Large intestine (tissue), 3 donors: ENCODE measurements around the gene SDK1. TPM values are rescaled to one million over a fixed set of nuclear protein-coding genes. Genes with fewer than 3 reads are reported as not detected.

ENCODE experiments used
- DNase-seq, 2 donors: peaks; one replicate each; pipeline versions ENCODE4 v3.0.0 to v3.0.0-alpha.2; 2013
- H3K27ac ChIP-seq: one replicate; pipeline ENCODE4 v1.5.1; 2013; ENCODE audit warnings: low read length
- H3K27me3 ChIP-seq: 2 replicates; pipeline ENCODE4 v1.6.1; 2013; ENCODE audit warnings: low read length; ENCODE audit not compliant: control insufficient read depth, insufficient read depth
- H3K36me3 ChIP-seq: 2 replicates; pipeline ENCODE4 v1.6.1; 2013; ENCODE audit warnings: low read length; ENCODE audit not compliant: control insufficient read depth, insufficient read depth
- H3K4me1 ChIP-seq: one replicate; pipeline ENCODE4 v1.6.1; 2013; ENCODE audit warnings: low read length; ENCODE audit not compliant: control insufficient read depth, insufficient read depth
- H3K4me3 ChIP-seq: one replicate; pipeline ENCODE4 v1.5.1; 2013; ENCODE audit warnings: low read length
- H3K9me3 ChIP-seq: one replicate; pipeline ENCODE4 v1.6.1; 2013; ENCODE audit warnings: mild to moderate bottlenecking, low read depth, low read length, moderate library complexity; ENCODE audit not compliant: control insufficient read depth
- WGBS: methylation state at CpG from one replicate; pipeline ENCODE4 v1.1.5; 2013; ENCODE audit warnings: low lambda C conversion rate; ENCODE audit not compliant: insufficient coverage; 5-methylcytosine and 5-hydroxymethylcytosine counted together
- polyA plus RNA-seq: library from polyadenylated mRNA; unstranded; fragments of 120-200 nt; gene quantifications from one replicate; pipeline ENCODE4 v1.2.1, GENCODE V29; 2013

The SDK1 gene
- polyA plus RNA-seq, 1 donor, result 6.4 TPM

- no peak for DNase-seq
- no peaks in the 10 kb centered on the region for H3K4me1 ChIP-seq
- no peak overlapping the region for H3K27ac ChIP-seq
- H3K4me3 ChIP-seq, result no peak overlapping the region
- H3K9me3 ChIP-seq, result no peaks in the 10 kb centered on the region
- no peaks in the 10 kb centered on the region for H3K27me3 ChIP-seq
- WGBS, result 87% methylated on average over 6 of the region's 6 CpGs
- H3K36me3 ChIP-seq, result no peaks in the 10 kb centered on the region
Observed at GRCh38 chr7:3551536-3551935, 250.5 kb downstream of the SDK1 start.

GRCh38 chr7:3552499-3552898 is 251.4 kb downstream of the SDK1 start:
- Histone ChIP-seq H3K27me3 (no peaks in the 10 kb centered on the region), H3K4me3 (no peak overlapping the region), H3K36me3 (no peaks in the 10 kb centered on the region), H3K27ac (no peak overlapping the region), H3K4me1 (no peaks in the 10 kb centered on the region), H3K9me3 (no peaks in the 10 kb centered on the region)
- 100% methylated on average over 1 of the region's 1 CpG for WGBS
- DNase-seq, result no peak

DNA sequence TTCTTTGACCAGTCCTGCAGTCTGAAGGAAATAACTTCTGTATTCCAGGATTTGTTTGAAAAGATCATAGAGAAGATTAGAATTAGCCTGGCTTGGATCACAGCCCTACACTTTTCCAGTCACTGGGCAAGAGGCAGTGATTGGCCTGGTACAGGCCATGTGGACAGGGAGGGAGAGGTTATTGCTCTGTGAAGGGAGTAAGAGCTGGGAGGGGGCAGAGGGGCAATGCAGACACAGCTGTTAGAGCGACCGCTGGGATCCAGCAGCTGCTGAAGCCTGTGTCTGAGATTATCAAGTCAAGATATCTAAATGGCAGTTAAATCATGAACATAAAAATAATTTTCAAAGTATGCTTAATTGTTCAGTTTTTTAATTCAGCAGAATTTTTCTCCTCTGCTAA is 257.3 kb downstream of the SDK1 start:
- peak in 1 of 2 donors; percentile 22 for DNase-seq
- H3K27ac ChIP-seq, result no peak overlapping the region

DNA sequence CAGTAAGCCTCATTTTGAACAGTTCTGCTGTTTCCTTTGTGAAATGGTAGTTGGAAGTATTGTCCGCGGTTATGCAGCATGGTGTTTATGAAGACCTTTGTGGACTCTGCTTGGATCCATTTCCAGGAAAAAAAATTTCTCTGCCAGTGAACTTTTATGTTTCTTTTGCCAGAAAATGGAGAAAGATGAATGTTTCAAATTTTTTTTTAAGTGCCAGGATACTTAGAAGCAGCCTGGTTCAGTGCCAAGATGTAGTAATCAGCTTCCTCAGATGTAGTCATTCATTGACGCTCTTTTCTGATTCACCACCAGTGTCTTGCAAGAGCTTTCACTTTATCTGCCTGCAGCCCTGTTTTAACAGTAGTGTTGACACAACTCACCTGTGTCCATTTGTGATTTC is 258.2 kb downstream of the SDK1 start:
- Histone ChIP-seq H3K27me3 (no peaks in the 10 kb centered on the region), H3K9me3 (no peaks in the 10 kb centered on the region), H3K27ac (peak overlapping the region; percentile 20), H3K36me3 (no peaks in the 10 kb centered on the region), H3K4me1 (peaks cover 7% of the 10 kb centered on the region), H3K4me3 (no peak overlapping the region)
- DNase-seq, result peak; percentile 55 to 56
- WGBS, result no CpG with 5 or more reads among the region's 3 CpGs

More for the DNA sequence above, 257.3 kb downstream of the SDK1 start:
- H3K27me3 ChIP-seq, result no peaks in the 10 kb centered on the region
- no peak overlapping the region for H3K4me3 ChIP-seq
- WGBS, result 80% methylated on average over 1 of the region's 2 CpGs
- peaks cover 7% of the 10 kb centered on the region for H3K4me1 ChIP-seq
- no peaks in the 10 kb centered on the region for H3K36me3 ChIP-seq
- no peaks in the 10 kb centered on the region for H3K9me3 ChIP-seq

- no peaks in the 10 kb centered on the region for H3K9me3 ChIP-seq
- peaks cover 7% of the 10 kb centered on the region for H3K4me1 ChIP-seq
- 93% methylated on average over 2 of the region's 6 CpGs for WGBS
- H3K4me3 ChIP-seq, result no peak overlapping the region
- no peaks in the 10 kb centered on the region for H3K36me3 ChIP-seq
- no peak overlapping the region for H3K27ac ChIP-seq
- no peak for DNase-seq
- H3K27me3 ChIP-seq, result no peaks in the 10 kb centered on the region
Observed at GRCh38 chr7:3560495-3560894, 259.4 kb downstream of the SDK1 start.

- Histone ChIP-seq H3K27ac (no peak overlapping the region), H3K27me3 (no peaks in the 10 kb centered on the region), H3K4me1 (peaks cover 7% of the 10 kb centered on the region), H3K4me3 (no peak overlapping the region), H3K36me3 (no peaks in the 10 kb centered on the region), H3K9me3 (no peaks in the 10 kb centered on the region)
- peak; percentile 19 to 67 for DNase-seq
- WGBS, result no CpG with 5 or more reads among the region's 5 CpGs
Observed at GRCh38 chr7:3561932-3562331, 260.9 kb downstream of the SDK1 start.

DNA sequence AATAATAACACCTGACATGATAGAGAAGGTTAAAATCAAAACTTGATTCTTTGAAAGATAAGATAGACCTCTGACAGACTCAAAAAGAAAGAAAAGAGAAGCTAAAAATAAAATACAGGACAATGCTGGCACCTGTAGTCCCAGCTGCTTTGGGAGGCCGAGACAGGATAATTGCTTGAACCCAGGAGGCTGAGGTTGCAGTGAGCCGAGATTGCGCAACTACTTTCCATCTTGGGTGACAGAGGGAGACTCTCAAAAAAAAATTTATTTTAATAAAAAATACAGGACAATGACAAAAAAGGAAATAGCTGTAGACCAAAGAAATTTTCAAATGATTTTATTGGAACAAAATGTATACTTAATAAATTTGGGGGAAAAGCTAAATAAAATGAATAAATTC is 263.2 kb downstream of the SDK1 start:
- Histone ChIP-seq H3K27me3 (no peaks in the 10 kb centered on the region), H3K4me1 (peaks cover 7% of the 10 kb centered on the region), H3K4me3 (no peak overlapping the region), H3K9me3 (no peaks in the 10 kb centered on the region), H3K27ac (no peak overlapping the region), H3K36me3 (no peaks in the 10 kb centered on the region)
- WGBS, result 100% methylated on average over 3 of the region's 3 CpGs
- no peak for DNase-seq

GRCh38 chr7:3568516-3568915 is 267.5 kb downstream of the SDK1 start:
- Histone ChIP-seq H3K27me3 (no peaks in the 10 kb centered on the region), H3K36me3 (no peaks in the 10 kb centered on the region), H3K4me1 (no peaks in the 10 kb centered on the region), H3K9me3 (no peaks in the 10 kb centered on the region), H3K4me3 (no peak overlapping the region), H3K27ac (no peak overlapping the region)
- DNase-seq, result no peak
- no CpG with 5 or more reads among the region's 1 CpG for WGBS

GRCh38 chr7:3569643-3570042 is 268.6 kb downstream of the SDK1 start:
- Histone ChIP-seq H3K36me3 (no peaks in the 10 kb centered on the region), H3K27me3 (no peaks in the 10 kb centered on the region), H3K9me3 (no peaks in the 10 kb centered on the region), H3K27ac (no peak overlapping the region), H3K4me1 (no peaks in the 10 kb centered on the region), H3K4me3 (no peak overlapping the region)
- WGBS, result 69% methylated on average over 2 of the region's 3 CpGs
- no peak for DNase-seq

GRCh38 chr7:3573151-3573550 is 272.1 kb downstream of the SDK1 start:
- no peak overlapping the region for H3K4me3 ChIP-seq
- no CpG with 5 or more reads among the region's 6 CpGs for WGBS
- no peak overlapping the region for H3K27ac ChIP-seq
- no peaks in the 10 kb centered on the region for H3K4me1 ChIP-seq
- no peak for DNase-seq
- H3K27me3 ChIP-seq, result no peaks in the 10 kb centered on the region
- no peaks in the 10 kb centered on the region for H3K9me3 ChIP-seq
- no peaks in the 10 kb centered on the region for H3K36me3 ChIP-seq

- DNase-seq, result no peak
- no peaks in the 10 kb centered on the region for H3K27me3 ChIP-seq
- H3K27ac ChIP-seq, result no peak overlapping the region
- no peak overlapping the region for H3K4me3 ChIP-seq
- no peaks in the 10 kb centered on the region for H3K36me3 ChIP-seq
- WGBS, result 100% methylated on average over 1 of the region's 9 CpGs
- no peaks in the 10 kb centered on the region for H3K4me1 ChIP-seq
- H3K9me3 ChIP-seq, result no peaks in the 10 kb centered on the region
Observed at GRCh38 chr7:3574386-3574785, 273.3 kb downstream of the SDK1 start.
